ENCODE measurements around the gene RAD51B.

The RAD51B gene

GRCh38 chr14:67853715-67854114 is 34.1 kb downstream of the RAD51B start:
- H3K36me3 Mint-ChIP-seq (ENCODE audit: low read depth), result no peaks in the 10 kb centered on the region

GRCh38 chr14:67856827-67857226 is 37.2 kb downstream of the RAD51B start:
- Mint-ChIP-seq H3K27ac (no peak overlapping the region), H3K36me3 (ENCODE audit: low read depth) (no peaks in the 10 kb centered on the region), H3K9me3 (no peaks in the 10 kb centered on the region), H3K27me3 (ENCODE audit: low read depth) (no peaks in the 10 kb centered on the region), H3K4me1 (ENCODE audit: low read depth) (peaks cover 2% of the 10 kb centered on the region), H3K4me3 (no peak overlapping the region)

More at GRCh38 chr14:67853715-67854114, 34.1 kb downstream of the RAD51B start:
- Mint-ChIP-seq H3K4me3 (no peak overlapping the region), H3K27me3 (ENCODE audit: low read depth) (no peaks in the 10 kb centered on the region), H3K4me1 (ENCODE audit: low read depth) (no peaks in the 10 kb centered on the region), H3K9me3 (no peaks in the 10 kb centered on the region), H3K27ac (no peak overlapping the region)

GRCh38 chr14:67857778-67858350 is 38.3 kb downstream of the RAD51B start:
- H3K4me1 Mint-ChIP-seq (ENCODE audit: low read depth), result peaks cover 2% of the 10 kb centered on the region
- H3K4me3 Mint-ChIP-seq, result no peak overlapping the region
- no peaks in the 10 kb centered on the region for H3K27me3 Mint-ChIP-seq (ENCODE audit: low read depth)
- H3K36me3 Mint-ChIP-seq (ENCODE audit: low read depth), result no peaks in the 10 kb centered on the region
- no peak overlapping the region for H3K27ac Mint-ChIP-seq
- no peaks in the 10 kb centered on the region for H3K9me3 Mint-ChIP-seq

- no peaks in the 10 kb centered on the region for H3K27me3 Mint-ChIP-seq (ENCODE audit: low read depth)
- peaks cover 4% of the 10 kb centered on the region for H3K4me1 Mint-ChIP-seq (ENCODE audit: low read depth)
- H3K4me3 Mint-ChIP-seq, result no peak overlapping the region
These were observed 39.7 kb downstream of the RAD51B start for GRCh38 chr14:67859169-67859749.

GRCh38 chr14:67863223-67863622 is 43.6 kb downstream of the RAD51B start:
- peaks cover 4% of the 10 kb centered on the region for H3K4me1 Mint-ChIP-seq (ENCODE audit: low read depth)
- H3K27me3 Mint-ChIP-seq (ENCODE audit: low read depth), result no peaks in the 10 kb centered on the region
- H3K9me3 Mint-ChIP-seq, result peaks cover 5% of the 10 kb centered on the region
- no peak overlapping the region for H3K4me3 Mint-ChIP-seq
- H3K36me3 Mint-ChIP-seq (ENCODE audit: low read depth), result peaks cover 10% of the 10 kb centered on the region
- no peak overlapping the region for H3K27ac Mint-ChIP-seq

More at GRCh38 chr14:67859169-67859749, 39.7 kb downstream of the RAD51B start:
- Mint-ChIP-seq H3K9me3 (no peaks in the 10 kb centered on the region), H3K36me3 (ENCODE audit: low read depth) (no peaks in the 10 kb centered on the region), H3K27ac (no peak overlapping the region)

- Mint-ChIP-seq H3K4me1 (ENCODE audit: low read depth) (no peaks in the 10 kb centered on the region), H3K36me3 (ENCODE audit: low read depth) (no peaks in the 10 kb centered on the region), H3K27ac (no peak overlapping the region), H3K4me3 (no peak overlapping the region), H3K9me3 (no peaks in the 10 kb centered on the region), H3K27me3 (ENCODE audit: low read depth) (no peaks in the 10 kb centered on the region)
These were observed 55.8 kb downstream of the RAD51B start for GRCh38 chr14:67875175-67876006.

GRCh38 chr14:67879026-67879425 is 59.4 kb downstream of the RAD51B start:
- no peaks in the 10 kb centered on the region for H3K36me3 Mint-ChIP-seq (ENCODE audit: low read depth)
- H3K4me3 Mint-ChIP-seq, result no peak overlapping the region
- H3K27ac Mint-ChIP-seq, result no peak overlapping the region
- no peaks in the 10 kb centered on the region for H3K9me3 Mint-ChIP-seq
- peaks cover 11% of the 10 kb centered on the region for H3K4me1 Mint-ChIP-seq (ENCODE audit: low read depth)
- no peaks in the 10 kb centered on the region for H3K27me3 Mint-ChIP-seq (ENCODE audit: low read depth)

- no peak overlapping the region for H3K27ac Mint-ChIP-seq
- H3K9me3 Mint-ChIP-seq, result no peaks in the 10 kb centered on the region
- H3K4me3 Mint-ChIP-seq, result no peak overlapping the region
- no peaks in the 10 kb centered on the region for H3K27me3 Mint-ChIP-seq (ENCODE audit: low read depth)
- H3K4me1 Mint-ChIP-seq (ENCODE audit: low read depth), result peaks cover 11% of the 10 kb centered on the region
- H3K36me3 Mint-ChIP-seq (ENCODE audit: low read depth), result no peaks in the 10 kb centered on the region
These were observed 61.6 kb downstream of the RAD51B start for GRCh38 chr14:67881225-67881624.

GRCh38 chr14:67882986-67883555 is 63.5 kb downstream of the RAD51B start:
- no peaks in the 10 kb centered on the region for H3K27me3 Mint-ChIP-seq (ENCODE audit: low read depth)
- no peak overlapping the region for H3K27ac Mint-ChIP-seq
- H3K36me3 Mint-ChIP-seq (ENCODE audit: low read depth), result peaks cover 3% of the 10 kb centered on the region
- no peak overlapping the region for H3K4me3 Mint-ChIP-seq
- H3K4me1 Mint-ChIP-seq (ENCODE audit: low read depth), result peaks cover 11% of the 10 kb centered on the region
- H3K9me3 Mint-ChIP-seq, result no peaks in the 10 kb centered on the region

GRCh38 chr14:67883717-67884116 is 64.1 kb downstream of the RAD51B start:
- Mint-ChIP-seq H3K4me3 (no peak overlapping the region), H3K4me1 (ENCODE audit: low read depth) (peaks cover 11% of the 10 kb centered on the region), H3K36me3 (ENCODE audit: low read depth) (peaks cover 3% of the 10 kb centered on the region), H3K27me3 (ENCODE audit: low read depth) (no peaks in the 10 kb centered on the region), H3K27ac (no peak overlapping the region), H3K9me3 (no peaks in the 10 kb centered on the region)

GRCh38 chr14:67886191-67886590 is 66.6 kb downstream of the RAD51B start:
- no peaks in the 10 kb centered on the region for H3K27me3 Mint-ChIP-seq (ENCODE audit: low read depth)
- H3K9me3 Mint-ChIP-seq, result no peaks in the 10 kb centered on the region
- H3K4me3 Mint-ChIP-seq, result no peak overlapping the region

GRCh38 chr14:67887478-67887877 is 67.9 kb downstream of the RAD51B start:
- peaks cover 3% of the 10 kb centered on the region for H3K36me3 Mint-ChIP-seq (ENCODE audit: low read depth)
- H3K4me1 Mint-ChIP-seq (ENCODE audit: low read depth), result peaks cover 4% of the 10 kb centered on the region
- H3K27ac Mint-ChIP-seq, result no peak overlapping the region
- H3K4me3 Mint-ChIP-seq, result no peak overlapping the region
- no peaks in the 10 kb centered on the region for H3K27me3 Mint-ChIP-seq (ENCODE audit: low read depth)
- no peaks in the 10 kb centered on the region for H3K9me3 Mint-ChIP-seq

More at GRCh38 chr14:67886191-67886590, 66.6 kb downstream of the RAD51B start:
- H3K27ac Mint-ChIP-seq, result no peak overlapping the region
- H3K4me1 Mint-ChIP-seq (ENCODE audit: low read depth), result peaks cover 10% of the 10 kb centered on the region
- H3K36me3 Mint-ChIP-seq (ENCODE audit: low read depth), result peaks cover 3% of the 10 kb centered on the region

GRCh38 chr14:67889455-67889854 is 69.9 kb downstream of the RAD51B start:
- no peaks in the 10 kb centered on the region for H3K9me3 Mint-ChIP-seq
- H3K27me3 Mint-ChIP-seq (ENCODE audit: low read depth), result no peaks in the 10 kb centered on the region
- H3K27ac Mint-ChIP-seq, result no peak overlapping the region
- H3K4me1 Mint-ChIP-seq (ENCODE audit: low read depth), result no peaks in the 10 kb centered on the region
- no peak overlapping the region for H3K4me3 Mint-ChIP-seq
- peaks cover 3% of the 10 kb centered on the region for H3K36me3 Mint-ChIP-seq (ENCODE audit: low read depth)

GRCh38 chr14:67892466-67893100 is 73.0 kb downstream of the RAD51B start:
- H3K4me3 Mint-ChIP-seq, result no peak overlapping the region
- no peaks in the 10 kb centered on the region for H3K27me3 Mint-ChIP-seq (ENCODE audit: low read depth)
- no peak overlapping the region for H3K27ac Mint-ChIP-seq
- H3K36me3 Mint-ChIP-seq (ENCODE audit: low read depth), result peaks cover 1% of the 10 kb centered on the region
- H3K9me3 Mint-ChIP-seq, result no peaks in the 10 kb centered on the region
- H3K4me1 Mint-ChIP-seq (ENCODE audit: low read depth), result no peaks in the 10 kb centered on the region

Measured in T-helper 1 cell treated with Interleukin-12 subunit alpha and Interleukin-12 subunit beta and Interleukin-4 antibody, amounts not matched to agents 30 μg/mL and 1 μg/mL, for 36 hours (primary cell).